GM13976 (cell line): ENCODE measurements around the gene DHODH.

ENCODE experiments used
- DNase-seq: peaks from one replicate; pipeline ENCODE4 v3.0.0; 2012; ENCODE audit warnings: low spot score
- CTCF ChIP-seq: IDR thresholded peaks from 2 replicates; pipeline ENCODE4 v1.5.1; 2012; ENCODE audit warnings: borderline replicate concordance, mild to moderate bottlenecking; ENCODE audit not compliant: insufficient read depth; ENCODE audit errors: extremely low read depth, missing control alignments, control extremely low read depth
- in situ Hi-C: fragments of 300-500 bp; cut with MboI; formaldehyde crosslinking; loops from one replicate; pipeline ENCODE4 v1.12.0; 2022; ENCODE audit warnings: low sequenced_read_pairs, mixed read lengths, inconsistent platforms; ENCODE audit not compliant: unreplicated experiment

DHODH gene

GRCh38 chr16:72036098-72036497 is 27.6 kb downstream of the DHODH start:
- in situ Hi-C loops: no loop called here
- TF ChIP-seq CTCF: no peak
- no peak for DNase-seq

- in situ Hi-C loops: no loop called here
- no peak for TF ChIP-seq CTCF
- no peak for DNase-seq
Measured at GRCh38 chr16:72042157-72042660, 33.7 kb downstream of the DHODH start.

- TF ChIP-seq CTCF: no peak
- no peak for DNase-seq
- in situ Hi-C loops: no loop called here
Measured at GRCh38 chr16:72043058-72043457, 34.5 kb downstream of the DHODH start.

GRCh38 chr16:72043539-72043938 is 35.0 kb downstream of the DHODH start:
- in situ Hi-C loops: no loop called here
- no peak for DNase-seq
- TF ChIP-seq CTCF: no peak

- no peak for TF ChIP-seq CTCF
Measured at GRCh38 chr16:72044296-72044695, 35.8 kb downstream of the DHODH start.

GRCh38 chr16:72044825-72045359 is 36.3 kb downstream of the DHODH start:
- no peak for TF ChIP-seq CTCF
- in situ Hi-C loops: no loop called here

More at GRCh38 chr16:72044296-72044695, 35.8 kb downstream of the DHODH start:
- no peak for DNase-seq
- in situ Hi-C loops: no loop called here

More at GRCh38 chr16:72044825-72045359, 36.3 kb downstream of the DHODH start:
- DNase-seq: no peak
